ENCODE data around the gene AP1G1. TPM values are rescaled to one million over a fixed set of nuclear protein-coding genes. Genes with fewer than 3 reads are reported as not detected.
A peak's percentile ranks its signal among the peaks of the same experiment; 100 is the strongest.
"Not testable (repeated sequence)": the region's sequence is repeated elsewhere in the genome, so short reads cannot be mapped to it uniquely, and the experiment has no call there.

Gene AP1G1
- total RNA-seq, 1 donor, result 104 TPM

DNA sequence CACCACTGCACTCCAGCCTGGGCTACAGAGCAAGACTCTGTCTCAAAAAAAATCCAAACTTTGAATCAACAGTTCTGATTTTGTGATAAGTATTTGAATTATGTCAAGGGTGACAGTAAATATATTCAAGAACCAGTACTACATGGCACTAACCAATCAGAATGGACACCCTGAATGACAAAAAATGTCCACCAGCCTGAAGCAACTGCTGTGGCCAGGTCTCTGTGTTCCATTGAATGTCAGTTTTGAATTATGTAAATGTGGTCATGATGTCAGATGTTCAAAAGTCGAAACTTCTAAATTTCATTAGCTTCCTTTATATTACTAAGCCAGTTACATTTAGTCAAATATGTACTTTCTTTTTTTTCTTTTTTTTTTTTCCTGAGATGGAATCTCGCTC lies 21.7 kb upstream of the AP1G1 start:
- no peak overlapping the region for H3K4me3 ChIP-seq (ENCODE audit: insufficient read depth, low read length)
- H3K4me2 ChIP-seq (ENCODE audit: insufficient read depth, low read length), result no peak overlapping the region
- H3K27me3 ChIP-seq (ENCODE audit: insufficient read depth, low read length), result no peaks in the 10 kb centered on the region
- DNase-seq (ENCODE audit: insufficient read length, low spot score, missing footprints), result no peak
- H3K4me1 ChIP-seq (ENCODE audit: insufficient read depth, low read length), result no peaks in the 10 kb centered on the region
- TF ChIP-seq, protein P1, sequence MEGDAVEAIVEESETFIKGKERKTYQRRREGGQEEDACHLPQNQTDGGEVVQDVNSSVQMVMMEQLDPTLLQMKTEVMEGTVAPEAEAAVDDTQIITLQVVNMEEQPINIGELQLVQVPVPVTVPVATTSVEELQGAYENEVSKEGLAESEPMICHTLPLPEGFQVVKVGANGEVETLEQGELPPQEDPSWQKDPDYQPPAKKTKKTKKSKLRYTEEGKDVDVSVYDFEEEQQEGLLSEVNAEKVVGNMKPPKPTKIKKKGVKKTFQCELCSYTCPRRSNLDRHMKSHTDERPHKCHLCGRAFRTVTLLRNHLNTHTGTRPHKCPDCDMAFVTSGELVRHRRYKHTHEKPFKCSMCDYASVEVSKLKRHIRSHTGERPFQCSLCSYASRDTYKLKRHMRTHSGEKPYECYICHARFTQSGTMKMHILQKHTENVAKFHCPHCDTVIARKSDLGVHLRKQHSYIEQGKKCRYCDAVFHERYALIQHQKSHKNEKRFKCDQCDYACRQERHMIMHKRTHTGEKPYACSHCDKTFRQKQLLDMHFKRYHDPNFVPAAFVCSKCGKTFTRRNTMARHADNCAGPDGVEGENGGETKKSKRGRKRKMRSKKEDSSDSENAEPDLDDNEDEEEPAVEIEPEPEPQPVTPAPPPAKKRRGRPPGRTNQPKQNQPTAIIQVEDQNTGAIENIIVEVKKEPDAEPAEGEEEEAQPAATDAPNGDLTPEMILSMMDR (IDR thresholded peaks at IDR 0.05; ENCODE audit: extremely low read depth, low read depth, low read length), result no peak
- H3K9me3 ChIP-seq (ENCODE audit: low read depth, low read length), result no peaks in the 10 kb centered on the region
- no peak overlapping the region for H2AFZ ChIP-seq (ENCODE audit: low read length)
- H4K20me1 ChIP-seq (ENCODE audit: insufficient read depth, low read length), result no peaks in the 10 kb centered on the region
- H3K79me2 ChIP-seq (ENCODE audit: insufficient read depth, low read length), result no peaks in the 10 kb centered on the region
- no peak overlapping the region for H3K27ac ChIP-seq (ENCODE audit: low read depth, low read length)
- no peaks in the 10 kb centered on the region for H3K36me3 ChIP-seq (ENCODE audit: insufficient read depth, low read length)

DNA sequence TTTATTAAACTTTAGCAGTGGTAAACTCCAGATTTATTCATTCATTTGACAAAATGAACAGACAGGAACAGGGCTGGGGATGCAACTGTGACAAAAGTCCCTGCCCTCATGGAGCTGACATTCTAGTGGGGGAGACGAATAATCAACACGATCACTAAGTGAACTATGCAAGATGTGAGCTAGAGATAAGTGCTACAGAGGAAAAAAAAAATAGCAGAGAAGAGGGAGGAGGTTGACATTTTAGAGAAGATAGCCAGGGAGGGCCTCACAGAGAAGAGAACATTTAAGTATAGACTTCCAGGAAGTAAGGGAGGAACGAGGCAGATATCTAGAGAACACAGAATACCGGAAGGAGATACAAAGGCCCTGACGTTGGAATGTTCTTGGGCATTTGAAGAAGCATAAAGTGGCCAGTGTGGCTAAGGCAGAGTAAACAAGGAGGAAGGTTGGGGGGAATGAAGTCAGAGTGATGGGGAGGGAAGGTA lies 17.9 kb upstream of the AP1G1 start:
- H3K27me3 ChIP-seq (ENCODE audit: insufficient read depth, low read length), result no peaks in the 10 kb centered on the region
- TF ChIP-seq, protein P1 (IDR thresholded peaks at IDR 0.05; ENCODE audit: extremely low read depth, low read depth, low read length), result no peak
- no peaks in the 10 kb centered on the region for H3K36me3 ChIP-seq (ENCODE audit: insufficient read depth, low read length)
- DNase-seq (ENCODE audit: insufficient read length, low spot score, missing footprints), result no peak
- no peak overlapping the region for H3K4me2 ChIP-seq (ENCODE audit: insufficient read depth, low read length)
- H3K4me1 ChIP-seq (ENCODE audit: insufficient read depth, low read length), result no peaks in the 10 kb centered on the region
- H3K79me2 ChIP-seq (ENCODE audit: insufficient read depth, low read length), result no peaks in the 10 kb centered on the region
- H4K20me1 ChIP-seq (ENCODE audit: insufficient read depth, low read length), result no peaks in the 10 kb centered on the region
- no peak overlapping the region for H3K4me3 ChIP-seq (ENCODE audit: insufficient read depth, low read length)
- H3K9me3 ChIP-seq (ENCODE audit: low read depth, low read length), result no peaks in the 10 kb centered on the region
- no peak overlapping the region for H3K27ac ChIP-seq (ENCODE audit: low read depth, low read length)
- no peak overlapping the region for H2AFZ ChIP-seq (ENCODE audit: low read length)

DNA sequence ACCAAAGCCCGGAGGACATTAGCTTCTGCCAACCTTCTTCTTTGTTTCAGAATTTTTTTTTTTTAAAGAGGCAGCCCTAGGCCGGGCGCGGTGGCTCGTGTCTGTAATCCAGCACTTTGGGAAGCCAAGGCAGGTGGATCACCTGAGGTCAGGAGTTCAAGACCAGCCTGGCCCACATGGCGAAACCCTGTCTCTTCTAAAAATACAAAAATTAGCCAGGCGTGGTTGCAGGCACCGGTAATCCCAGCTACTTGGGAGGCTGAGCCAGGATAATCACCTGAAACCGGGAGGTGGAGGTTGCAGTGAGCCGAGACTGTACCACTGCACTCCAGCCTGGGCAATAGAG lies 8.5 kb upstream of the AP1G1 start:
- DNase-seq (ENCODE audit: insufficient read length, low spot score, missing footprints); H3K9me3 ChIP-seq (ENCODE audit: low read depth, low read length); H3K27me3 ChIP-seq (ENCODE audit: insufficient read depth, low read length); H3K36me3 ChIP-seq (ENCODE audit: insufficient read depth, low read length); H4K20me1 ChIP-seq (ENCODE audit: insufficient read depth, low read length); H3K79me2 ChIP-seq (ENCODE audit: insufficient read depth, low read length): not testable (repeated sequence)
- Histone ChIP-seq H3K4me1 (ENCODE audit: insufficient read depth, low read length) (peaks cover 20% of the 10 kb centered on the region), H3K4me2 (ENCODE audit: insufficient read depth, low read length) (peak overlapping the region; percentile 69), H3K4me3 (ENCODE audit: insufficient read depth, low read length) (peak overlapping the region; percentile 9), H2AFZ (ENCODE audit: low read length) (peak overlapping the region; percentile 7), H3K27ac (ENCODE audit: low read depth, low read length) (peak overlapping the region; percentile 78)

DNA sequence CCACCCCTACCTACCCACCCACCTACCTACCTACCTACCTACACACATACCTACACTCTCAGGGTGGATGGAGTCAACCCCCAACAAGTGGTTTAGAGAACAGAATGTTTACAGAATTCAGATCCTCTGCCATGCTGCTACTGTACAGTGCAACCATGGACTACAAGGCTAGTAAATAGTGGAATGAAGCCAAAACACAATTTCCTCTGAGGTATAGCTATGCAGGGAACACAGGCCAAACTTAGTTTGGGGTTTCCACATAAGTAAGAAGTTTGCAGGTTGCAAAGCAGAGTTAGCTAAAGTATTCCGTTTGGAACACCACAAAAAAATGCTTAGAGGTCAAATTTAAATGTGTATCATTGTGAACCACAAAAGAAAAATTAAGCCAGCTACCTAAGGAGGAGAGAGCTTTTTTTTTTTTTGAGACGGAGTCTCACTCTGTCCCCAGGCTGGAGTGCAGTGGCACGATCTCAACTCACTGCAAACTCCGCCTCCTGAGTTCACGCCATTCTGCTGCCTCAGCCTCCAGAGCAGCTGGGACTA lies 2.7 kb upstream of the AP1G1 start:
- H3K4me3 ChIP-seq (ENCODE audit: insufficient read depth, low read length), result no peak overlapping the region
- H3K79me2 ChIP-seq (ENCODE audit: insufficient read depth, low read length), result peaks cover 25% of the 10 kb centered on the region
- H3K4me2 ChIP-seq (ENCODE audit: insufficient read depth, low read length), result no peak overlapping the region
- no peaks in the 10 kb centered on the region for H3K27me3 ChIP-seq (ENCODE audit: insufficient read depth, low read length)
- peaks cover 11% of the 10 kb centered on the region for H4K20me1 ChIP-seq (ENCODE audit: insufficient read depth, low read length)
- no peak overlapping the region for H2AFZ ChIP-seq (ENCODE audit: low read length)
- no peak overlapping the region for H3K27ac ChIP-seq (ENCODE audit: low read depth, low read length)
- H3K36me3 ChIP-seq (ENCODE audit: insufficient read depth, low read length), result peaks cover 7% of the 10 kb centered on the region
- no peak for DNase-seq (ENCODE audit: insufficient read length, low spot score, missing footprints)
- no peaks in the 10 kb centered on the region for H3K9me3 ChIP-seq (ENCODE audit: low read depth, low read length)
- TF ChIP-seq, protein P1 (IDR thresholded peaks at IDR 0.05; ENCODE audit: extremely low read depth, low read depth, low read length), result no peak
- peaks cover 21% of the 10 kb centered on the region for H3K4me1 ChIP-seq (ENCODE audit: insufficient read depth, low read length)

DNA sequence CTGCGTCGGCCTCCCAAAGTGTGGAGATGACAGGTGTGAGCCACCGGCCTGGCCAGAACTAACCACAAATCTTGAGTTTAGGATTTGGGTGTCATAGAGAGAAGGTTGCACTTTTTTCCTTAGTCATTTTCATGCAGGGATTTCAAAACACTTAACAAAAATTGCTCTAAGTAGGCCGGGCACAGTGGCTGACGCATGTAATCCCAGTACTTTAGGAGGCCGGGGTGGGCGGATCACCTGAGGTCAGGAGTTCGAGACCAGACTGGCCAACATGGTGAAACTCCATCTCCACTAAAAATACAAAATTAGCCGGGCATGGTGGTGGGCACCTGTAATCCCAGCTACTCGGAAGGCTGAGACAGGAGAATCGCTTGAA lies 1.5 kb upstream of the AP1G1 start:
- Histone ChIP-seq H3K79me2 (ENCODE audit: insufficient read depth, low read length) (peaks cover 37% of the 10 kb centered on the region), H3K27ac (ENCODE audit: low read depth, low read length) (peak overlapping the region; percentile 100)
- H2AFZ ChIP-seq (ENCODE audit: low read length), result not testable (repeated sequence)

More for the DNA sequence above, 1.5 kb upstream of the AP1G1 start:
- H3K9me3 ChIP-seq (ENCODE audit: low read depth, low read length); H3K4me3 ChIP-seq (ENCODE audit: insufficient read depth, low read length); H3K36me3 ChIP-seq (ENCODE audit: insufficient read depth, low read length); H3K27me3 ChIP-seq (ENCODE audit: insufficient read depth, low read length); DNase-seq (ENCODE audit: insufficient read length, low spot score, missing footprints); H3K4me2 ChIP-seq (ENCODE audit: insufficient read depth, low read length): not testable (repeated sequence)
- peaks cover 18% of the 10 kb centered on the region for H3K4me1 ChIP-seq (ENCODE audit: insufficient read depth, low read length)
- H4K20me1 ChIP-seq (ENCODE audit: insufficient read depth, low read length), result peaks cover 17% of the 10 kb centered on the region

Data from osteoblast (primary cell).